GM19238 (cell line): ENCODE results near the gene CCDC102A.
"Not testable (repeated sequence)": the region's sequence is repeated elsewhere in the genome, so short reads cannot be mapped to it uniquely, and the experiment has no call there.

ENCODE experiments used
- DNase-seq: peaks from one replicate; pipeline ENCODE4 v3.0.0; 2011; ENCODE audit warnings: low spot score; ENCODE audit not compliant: insufficient read length

Gene CCDC102A

DNA sequence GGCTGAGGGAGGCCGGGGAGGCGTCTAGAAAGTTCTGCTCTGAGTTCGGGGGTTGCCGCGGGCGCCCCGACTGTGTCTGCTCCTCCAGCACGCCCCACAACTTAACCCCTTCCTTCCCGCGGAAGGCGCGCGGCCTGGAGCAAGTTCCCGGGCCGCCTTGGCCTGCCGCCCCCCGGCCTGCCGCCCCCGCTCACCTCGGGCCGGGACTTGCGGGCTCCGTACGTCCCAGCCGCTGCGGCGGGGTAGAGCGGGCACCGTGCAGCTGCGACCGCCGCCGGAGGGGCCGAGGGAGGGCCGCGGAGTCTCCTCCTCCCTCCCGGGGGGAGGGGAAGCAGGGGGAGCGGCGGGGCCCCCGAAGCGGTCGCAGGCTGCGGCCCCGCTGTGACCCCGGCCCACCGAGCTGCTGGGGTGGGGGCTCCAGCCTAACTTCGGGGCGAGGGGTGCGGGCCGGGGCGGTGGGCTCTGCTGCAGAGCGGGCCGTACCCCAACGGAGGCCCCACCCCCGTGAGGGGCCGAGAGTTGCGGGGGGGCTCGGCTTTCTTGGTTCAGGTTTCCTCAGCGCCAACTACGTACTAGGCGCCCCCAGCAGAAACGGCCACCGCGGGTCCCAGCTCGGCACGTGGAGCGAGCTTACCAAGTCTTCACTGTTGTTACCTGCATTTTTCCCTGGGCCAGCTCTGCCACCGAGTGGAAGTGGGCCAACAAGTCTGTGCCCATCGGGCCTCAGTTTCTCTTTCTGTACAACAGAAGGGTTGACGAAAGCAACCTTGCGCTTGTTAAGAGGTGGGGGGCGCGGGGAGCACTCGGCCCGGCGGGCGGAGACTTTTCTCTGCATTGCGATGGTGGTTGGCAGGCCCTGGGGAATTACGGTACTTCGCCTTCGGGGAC, at the start of gene CCDC102A:
Gene CCDC102A (minus strand): TSS at position 266 of the 888 bp plus-strand sequence. CDS start 7,394 bp downstream, outside the sequence.
- DNase-seq: no peak

DNA sequence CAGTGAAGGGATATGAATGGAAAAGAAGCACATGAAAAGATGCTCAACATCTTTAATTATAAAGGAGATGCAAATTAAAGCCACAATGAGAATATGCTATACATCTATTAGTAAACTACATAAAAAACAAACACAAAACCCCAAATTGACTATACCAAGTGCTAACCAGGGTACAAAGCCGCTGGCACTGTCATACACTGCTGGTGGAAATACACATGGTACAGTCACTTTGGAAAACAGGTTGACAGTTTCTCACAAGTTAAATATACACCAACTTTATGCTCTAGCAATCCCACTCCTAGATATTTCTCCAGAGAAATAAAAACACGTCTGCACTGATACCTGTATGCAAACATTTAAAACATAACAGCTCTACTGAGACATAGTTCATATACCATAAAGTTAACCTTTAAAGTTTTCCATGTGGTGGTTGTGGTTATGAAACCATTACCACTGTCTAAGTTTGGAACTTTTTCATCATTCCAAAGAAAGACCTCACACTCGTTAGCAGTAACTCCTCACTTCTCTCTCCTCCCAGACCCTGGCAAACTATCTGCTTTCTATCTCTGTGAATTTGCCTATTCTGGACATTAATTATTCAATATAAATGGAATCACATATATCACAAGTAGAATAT, 48.8 kb upstream of the CCDC102A start:
- DNase-seq: no peak

DNA sequence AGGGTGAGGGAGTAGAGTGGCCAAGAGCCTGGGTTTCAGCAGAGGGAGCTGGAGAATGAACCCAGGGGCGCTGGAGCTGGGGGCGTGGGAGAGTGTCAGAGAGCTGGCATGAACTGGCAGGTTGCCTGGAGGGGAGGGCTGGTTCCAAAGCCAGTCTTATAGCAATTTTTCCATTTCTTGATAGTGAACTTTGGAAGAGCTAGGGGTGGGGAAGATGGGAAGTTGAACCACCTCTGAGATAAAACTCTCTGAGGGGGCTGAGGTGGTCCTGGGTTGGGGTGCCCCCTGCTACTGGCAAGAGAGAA, 42.9 kb upstream of the CCDC102A start:
- DNase-seq: no peak

DNA sequence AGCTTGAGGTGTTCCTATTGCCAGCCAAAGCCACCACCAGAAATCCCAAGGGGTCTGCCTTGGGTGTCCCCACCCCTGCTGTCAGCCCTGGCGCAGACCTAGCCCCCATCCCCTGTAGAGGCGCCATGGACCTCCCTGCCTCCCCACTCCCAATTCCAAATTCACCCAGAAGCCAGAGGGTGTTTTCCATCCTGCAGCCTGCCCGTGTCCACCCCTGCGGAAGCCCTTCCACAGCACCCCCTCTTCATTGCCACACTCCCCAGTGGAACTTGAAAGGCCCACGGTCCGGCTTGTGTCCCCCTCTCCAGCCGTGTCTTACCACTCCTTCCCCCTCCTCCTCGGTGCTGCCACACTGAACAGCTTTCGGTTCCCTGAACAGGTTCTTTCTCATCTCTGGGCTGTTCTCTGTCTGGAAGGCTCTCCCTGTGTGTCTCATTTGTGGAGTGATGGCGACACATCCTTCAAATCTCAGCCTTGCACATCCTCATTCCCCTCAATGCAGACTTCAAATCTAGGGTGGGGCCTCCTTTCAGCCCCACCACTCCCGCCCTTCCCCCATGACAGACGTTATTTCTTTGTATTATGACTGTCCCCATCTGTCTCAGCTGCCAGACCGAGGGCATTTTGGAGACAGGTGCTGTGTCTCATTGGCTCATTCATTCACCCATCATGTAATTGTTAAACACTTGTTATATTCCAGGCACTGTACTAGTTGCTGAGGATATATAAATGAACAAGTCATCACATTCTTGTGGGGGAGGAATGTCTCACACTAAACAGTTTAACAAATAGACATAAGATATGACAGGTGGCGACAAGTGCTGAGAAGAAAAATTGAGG, 42.4 kb upstream of the CCDC102A start:
- no peak for DNase-seq

DNA sequence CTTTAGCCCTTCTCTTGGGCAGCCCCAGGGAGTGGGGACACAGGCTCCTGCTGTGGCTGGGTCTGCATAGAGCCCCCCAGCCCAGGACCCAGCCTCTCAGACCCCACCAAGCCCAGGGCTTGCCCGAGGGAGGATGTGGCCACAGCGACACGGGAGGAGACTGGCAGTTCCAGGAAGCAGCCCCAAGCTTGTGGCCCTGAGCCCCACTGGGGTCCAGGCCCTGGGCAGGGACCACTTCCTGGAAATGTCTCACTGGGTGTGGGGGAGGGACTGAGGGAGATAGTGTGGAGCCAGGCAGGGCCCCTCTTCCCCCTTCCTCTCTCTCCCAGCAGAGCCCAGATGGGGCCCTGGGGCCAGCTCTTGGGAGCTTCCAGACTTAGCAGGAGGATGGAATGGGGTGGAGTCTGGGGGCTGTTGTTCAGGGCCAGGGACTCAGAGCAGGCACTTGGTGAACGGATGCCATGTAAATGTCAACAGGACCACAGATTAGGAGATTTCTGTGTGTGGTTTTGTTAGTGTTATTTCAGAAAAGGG, 41.4 kb upstream of the CCDC102A start:
- no peak for DNase-seq

DNA sequence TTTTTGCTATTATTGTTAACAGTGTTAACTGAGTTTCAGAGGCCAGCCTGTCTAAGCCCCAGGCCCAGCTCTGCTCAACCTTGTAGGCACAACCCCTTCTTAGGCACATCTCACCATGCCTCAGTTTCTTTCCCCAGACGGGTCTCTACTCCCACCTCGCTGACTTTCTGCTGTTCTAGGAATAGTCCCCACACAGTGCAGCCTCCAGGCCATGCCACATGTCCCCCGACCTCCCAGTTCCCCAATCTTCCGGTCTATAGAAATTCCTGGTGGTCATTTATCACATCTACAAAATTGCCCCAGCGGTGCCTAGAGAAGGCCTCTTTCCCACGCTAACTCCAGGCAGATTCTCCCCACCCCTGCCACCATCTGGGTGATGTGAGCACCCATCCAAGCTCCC, 40.8 kb upstream of the CCDC102A start:
- no peak for DNase-seq

DNA sequence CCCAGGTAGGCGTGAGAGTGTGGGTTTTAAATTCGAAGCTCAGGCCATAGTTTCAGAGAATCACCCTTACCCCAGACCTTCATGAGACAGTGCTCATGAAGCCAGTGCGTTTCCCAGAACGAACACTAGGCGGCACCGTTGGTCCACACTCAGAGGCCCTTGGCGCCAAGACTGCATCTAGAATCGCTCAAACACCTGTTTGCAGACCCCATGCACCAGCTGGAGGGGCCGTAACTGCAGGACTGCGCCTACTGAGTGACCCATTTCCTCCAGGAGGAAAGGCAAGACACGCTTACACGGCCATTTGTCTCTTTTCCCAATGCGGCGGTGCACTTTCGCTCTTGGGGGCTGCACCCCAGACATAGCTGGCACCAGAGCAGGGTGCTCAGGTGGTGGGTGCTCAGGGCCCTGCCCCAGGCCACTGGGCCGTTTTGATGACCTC, 40.1 kb upstream of the CCDC102A start:
- peak; percentile 68 for DNase-seq

DNA sequence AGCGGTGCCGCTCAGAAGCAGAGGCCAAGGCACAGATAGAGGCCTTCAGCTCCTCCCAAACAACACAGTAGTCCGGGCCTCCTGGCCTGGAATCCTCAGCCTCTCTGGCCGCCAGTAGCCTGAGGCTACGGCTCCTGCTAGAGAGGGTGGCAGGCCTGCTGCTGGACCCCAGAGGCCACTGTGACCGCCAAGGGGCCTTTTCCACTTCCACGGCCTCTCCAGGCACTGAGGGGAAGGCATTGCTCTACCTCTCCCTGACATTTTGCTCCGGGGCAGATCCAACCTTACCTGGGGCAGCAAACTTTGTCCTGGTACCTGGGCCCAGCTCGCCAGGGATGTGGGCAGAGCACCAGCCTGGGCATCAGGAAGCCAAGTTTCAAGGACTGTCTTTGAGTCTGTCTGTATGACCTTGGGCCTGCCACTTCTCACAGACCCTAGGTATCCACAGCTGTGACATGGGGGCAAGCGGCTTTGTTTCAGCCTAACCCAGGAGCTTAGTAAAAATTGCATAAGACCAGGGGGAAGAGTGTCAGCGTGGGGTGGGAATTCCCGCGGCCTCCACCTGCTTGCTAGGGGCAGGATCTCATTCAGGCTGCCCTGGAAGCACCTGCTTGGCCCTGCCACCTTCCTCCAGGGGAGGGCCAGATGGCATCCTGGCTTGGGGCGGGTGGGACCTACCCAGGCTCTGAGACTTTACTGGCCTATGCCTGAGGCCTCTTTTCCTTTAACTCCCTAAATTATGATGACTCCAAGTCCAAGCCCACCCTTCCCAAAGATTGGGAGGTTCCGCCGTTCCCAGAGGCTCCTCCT, 39.3 kb upstream of the CCDC102A start:
- no peak for DNase-seq

DNA sequence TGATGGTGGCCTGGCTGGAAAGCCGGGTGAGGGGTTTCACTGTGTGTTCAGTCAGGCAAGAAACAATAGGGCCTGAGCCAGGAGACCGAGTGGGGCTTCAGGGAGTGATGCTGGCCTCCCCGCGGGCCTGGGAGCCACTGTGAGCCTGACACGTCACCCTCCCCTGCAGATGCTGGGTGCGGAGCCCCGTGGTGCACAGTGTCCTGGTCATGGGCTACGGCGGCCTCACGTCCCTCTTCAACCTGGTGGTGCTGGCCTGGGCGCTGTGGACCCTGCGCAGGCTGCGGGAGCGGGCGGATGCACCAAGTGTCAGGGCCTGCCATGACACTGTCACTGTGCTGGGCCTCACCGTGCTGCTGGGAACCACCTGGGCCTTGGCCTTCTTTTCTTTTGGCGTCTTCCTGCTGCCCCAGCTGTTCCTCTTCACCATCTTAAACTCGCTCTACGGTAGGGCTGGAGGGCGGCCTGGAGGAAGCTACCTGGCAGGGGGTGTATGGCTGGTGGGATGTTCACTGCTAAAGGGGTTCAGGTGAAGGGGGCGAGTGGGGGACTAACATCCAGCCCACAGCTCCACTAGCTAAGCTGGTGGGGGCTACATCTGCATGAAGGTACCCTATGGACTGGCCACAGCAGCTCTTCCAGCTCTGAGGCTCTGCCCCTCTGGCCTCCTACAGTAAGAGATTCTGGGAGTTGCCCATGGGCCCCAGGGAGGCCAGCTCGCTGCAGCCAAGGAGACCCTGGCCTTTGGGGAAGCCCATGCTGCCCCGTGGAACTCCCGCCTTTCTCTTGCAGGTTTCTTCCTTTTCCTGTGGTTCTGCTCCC, 38.5 kb upstream of the CCDC102A start:
- no peak for DNase-seq

DNA sequence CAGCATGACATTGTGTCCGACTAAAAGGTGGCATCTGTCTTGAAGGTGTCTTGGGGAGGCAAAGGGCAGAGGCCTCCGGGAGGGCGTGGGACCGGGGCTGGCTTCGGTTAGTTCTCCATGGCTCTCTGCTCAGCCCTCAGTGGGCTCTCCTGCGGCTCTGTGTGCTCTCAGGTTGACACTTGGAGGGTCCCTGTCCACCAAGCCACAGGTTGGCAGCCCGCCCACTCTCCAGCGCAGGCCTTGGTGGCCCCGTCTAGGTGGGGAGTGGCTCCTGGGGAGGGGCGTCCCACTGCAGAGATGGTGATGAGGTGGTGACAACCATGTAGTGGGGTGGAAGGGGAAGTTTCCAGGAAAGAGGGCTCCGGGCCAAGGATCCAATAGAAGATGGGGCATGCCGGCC, 37.7 kb upstream of the CCDC102A start:
- DNase-seq: no peak

DNA sequence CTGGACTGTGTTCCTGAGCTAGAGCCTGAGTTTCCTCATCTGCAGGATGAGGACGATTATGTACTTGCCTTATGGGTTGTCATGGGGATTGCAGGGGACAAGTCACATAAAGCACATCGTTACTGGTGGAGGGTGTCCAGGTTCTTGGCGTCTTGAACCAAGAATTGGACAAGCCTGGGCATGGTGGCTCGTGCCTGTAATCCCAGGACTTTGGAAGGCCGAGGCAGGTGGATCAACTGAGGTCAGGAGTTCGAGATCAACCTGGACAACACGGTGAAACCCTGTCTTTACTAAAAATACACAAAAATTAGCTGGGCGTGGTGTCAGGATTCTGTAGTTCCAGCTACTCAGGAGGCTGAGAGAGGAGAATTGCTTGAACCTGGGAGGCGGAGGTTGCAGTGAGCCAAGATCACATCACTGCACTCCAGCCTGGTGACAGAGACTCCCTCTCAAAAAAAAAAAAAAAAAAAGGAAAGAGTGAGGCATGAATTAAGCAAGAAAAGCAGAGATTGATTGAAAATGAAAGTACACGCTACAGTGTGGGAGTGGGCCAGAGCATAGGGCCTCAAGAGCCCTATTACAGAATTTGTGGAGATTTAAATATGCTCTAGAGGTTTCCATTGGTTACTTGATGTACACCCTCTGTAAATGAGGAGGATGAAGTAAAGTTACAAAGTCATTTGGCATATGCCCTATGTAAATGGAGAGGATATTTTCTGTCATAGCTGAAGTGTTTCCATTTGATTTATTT, 36.8 kb upstream of the CCDC102A start:
- no peak for DNase-seq

DNA sequence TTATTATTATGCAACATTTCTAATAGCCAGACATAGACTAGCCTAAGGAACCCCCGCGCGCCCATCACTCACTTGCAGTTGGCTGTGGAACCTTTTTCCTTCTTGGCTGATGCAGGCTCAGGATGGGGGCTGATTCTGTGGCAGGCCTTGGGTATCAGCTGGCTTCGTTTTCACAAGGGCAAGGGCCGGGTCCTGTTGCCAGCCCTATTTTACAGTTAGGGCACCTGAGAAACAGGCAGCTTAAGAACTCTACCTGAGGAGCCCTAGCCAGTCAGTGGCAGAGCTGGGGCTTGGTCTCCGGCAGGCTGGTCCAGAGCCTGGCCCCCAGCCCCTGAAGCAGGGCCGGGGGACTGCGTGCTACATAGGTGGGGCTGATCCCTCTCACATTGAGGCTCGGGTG, 34.7 kb upstream of the CCDC102A start:
- no peak for DNase-seq

DNA sequence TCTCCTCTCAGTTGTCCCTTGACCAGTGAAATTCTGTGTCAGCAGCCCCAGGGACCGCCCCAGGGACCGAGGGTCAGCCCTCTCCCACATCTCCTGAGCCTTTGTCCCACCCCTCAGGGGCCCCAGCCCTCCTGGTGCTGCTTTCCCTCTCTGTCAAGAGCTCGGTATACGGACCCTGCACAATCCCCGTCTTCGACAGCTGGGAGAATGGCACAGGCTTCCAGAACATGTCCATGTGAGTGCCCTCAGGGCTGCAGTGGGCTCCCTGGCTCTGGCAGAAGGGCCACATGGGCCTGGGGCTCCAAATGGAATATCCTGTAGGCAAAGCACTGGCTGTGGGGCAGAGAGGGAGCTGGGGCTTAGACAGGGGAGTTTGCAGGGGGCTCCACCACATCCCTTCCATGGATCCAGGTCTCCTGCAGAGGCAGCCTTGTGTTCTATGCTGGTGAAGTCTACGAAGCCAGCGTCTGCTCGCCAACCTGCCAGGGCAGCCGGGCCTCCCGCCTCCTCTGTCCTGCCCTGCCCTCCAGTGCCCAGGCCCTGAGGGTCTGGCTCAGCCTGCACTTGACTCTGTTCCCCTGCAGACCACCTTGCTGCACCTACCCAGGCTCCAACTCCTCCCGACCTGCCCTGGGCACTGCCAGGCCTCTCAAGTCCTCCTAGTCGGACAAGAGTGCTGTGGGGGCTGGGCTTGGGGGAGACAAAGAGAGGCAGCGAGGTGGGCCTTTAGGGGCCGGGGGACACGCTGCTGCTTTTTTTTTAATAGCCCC, 34.1 kb upstream of the CCDC102A start:
- DNase-seq: no peak

DNA sequence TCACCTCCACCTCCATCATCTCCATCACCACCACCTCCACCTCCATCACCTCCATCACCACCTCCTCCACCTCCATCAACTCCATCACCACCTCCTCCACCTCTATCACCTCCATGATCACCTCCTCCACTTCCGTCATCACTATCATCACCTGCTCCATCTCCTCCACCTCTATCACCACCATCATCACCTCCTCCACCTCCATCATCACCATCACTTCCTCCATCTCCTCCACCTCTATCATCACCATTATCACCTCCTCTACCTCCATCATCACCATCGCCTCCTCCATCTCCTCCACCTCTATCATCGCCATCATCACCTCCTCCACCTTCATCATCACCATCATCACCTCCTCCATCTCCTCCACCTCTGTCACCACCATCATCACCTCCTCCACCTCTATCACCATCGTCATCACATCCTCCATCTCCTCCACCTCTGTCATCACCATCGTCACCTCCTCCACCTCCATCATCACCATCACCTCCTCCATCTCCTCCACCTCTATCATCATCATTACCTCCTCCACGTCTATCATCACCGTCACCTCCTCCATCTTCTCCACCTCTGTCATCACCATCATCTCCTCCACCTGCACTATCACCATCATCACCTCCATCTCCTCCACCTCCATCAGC, 33.1 kb upstream of the CCDC102A start:
- no peak for DNase-seq

DNA sequence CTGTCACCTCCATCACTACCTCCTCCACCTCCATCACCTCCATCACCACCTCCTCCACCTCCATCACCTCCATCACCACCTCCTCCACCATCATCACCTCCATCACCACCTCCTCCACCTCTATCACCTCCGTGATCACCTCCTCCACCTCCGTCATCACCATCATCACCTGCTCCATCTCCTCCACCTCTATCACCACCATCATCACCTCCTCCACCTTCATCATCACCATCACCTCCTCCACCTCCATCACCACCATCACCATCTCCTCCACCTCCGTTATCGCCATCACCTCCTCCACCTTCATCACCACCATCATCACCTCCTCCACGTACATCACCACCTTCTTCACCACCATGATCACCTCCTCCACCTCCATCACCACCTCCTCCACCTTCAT, 32.4 kb upstream of the CCDC102A start:
- DNase-seq: not testable (repeated sequence)

DNA sequence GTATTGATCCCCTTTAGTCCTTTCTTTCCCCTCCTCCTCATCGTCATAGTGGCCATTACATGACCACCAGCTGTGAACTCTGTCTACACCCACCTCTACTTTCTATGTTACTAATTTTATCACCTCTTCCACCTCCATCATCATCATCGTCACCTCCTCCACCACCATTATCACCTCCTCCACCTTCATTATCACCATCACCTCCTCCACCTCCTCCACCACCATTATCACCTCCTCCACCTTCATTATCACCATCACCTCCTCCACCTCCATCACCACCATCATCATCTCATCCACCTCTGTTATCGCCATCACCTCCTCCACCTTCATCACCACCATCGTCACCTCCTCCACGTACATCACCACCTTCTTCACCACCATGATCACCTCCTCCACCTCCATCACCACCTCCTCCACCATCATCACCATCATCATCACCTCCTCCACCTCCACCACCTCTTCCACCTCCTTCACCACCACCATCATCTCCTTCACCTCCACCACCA, 31.9 kb upstream of the CCDC102A start:
- DNase-seq: no peak

DNA sequence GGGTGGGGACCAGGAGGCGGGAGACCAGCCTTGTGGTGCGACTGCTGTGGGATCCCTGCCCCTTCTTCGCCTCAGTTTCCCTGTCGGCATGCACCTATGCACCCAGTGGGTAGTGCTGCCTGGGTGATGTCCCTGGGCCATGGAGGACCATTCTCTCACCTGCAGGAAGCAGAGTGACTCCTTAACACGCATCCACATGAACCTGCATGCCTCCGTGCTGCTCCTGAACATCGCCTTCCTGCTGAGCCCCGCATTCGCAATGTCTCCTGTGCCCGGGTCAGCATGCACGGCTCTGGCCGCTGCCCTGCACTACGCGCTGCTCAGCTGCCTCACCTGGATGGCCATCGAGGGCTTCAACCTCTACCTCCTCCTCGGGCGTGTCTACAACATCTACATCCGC, 31.3 kb upstream of the CCDC102A start:
- no peak for DNase-seq

DNA sequence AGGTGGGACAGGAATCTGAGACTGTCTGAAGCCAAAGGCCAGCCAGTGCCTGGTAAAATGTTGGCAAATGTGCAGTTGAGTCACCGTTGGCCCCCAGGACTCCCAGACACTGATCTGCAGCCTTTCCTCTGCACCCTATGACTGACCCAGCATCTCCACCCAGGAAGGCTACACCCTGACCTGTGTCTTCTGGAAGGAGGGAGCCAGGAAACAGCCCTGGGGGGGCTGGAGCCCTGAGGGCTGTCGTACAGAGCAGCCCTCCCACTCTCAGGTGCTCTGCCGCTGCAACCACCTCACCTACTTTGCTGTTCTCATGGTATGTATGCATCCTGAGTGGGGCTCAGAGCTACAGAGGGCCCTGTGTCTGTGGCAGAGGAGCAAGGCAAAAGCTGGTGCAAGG, 30.1 kb upstream of the CCDC102A start:
- DNase-seq: no peak
